Cerebellar nuclear complex (tissue), 1 donor: ENCODE measurements around the gene CELF5.

Experiments
- DNase-seq, 2 experiments: peaks; one replicate each; lab custom pipeline; 2025; lab: John Stamatoyannopoulos, UW

Gene CELF5

DNA sequence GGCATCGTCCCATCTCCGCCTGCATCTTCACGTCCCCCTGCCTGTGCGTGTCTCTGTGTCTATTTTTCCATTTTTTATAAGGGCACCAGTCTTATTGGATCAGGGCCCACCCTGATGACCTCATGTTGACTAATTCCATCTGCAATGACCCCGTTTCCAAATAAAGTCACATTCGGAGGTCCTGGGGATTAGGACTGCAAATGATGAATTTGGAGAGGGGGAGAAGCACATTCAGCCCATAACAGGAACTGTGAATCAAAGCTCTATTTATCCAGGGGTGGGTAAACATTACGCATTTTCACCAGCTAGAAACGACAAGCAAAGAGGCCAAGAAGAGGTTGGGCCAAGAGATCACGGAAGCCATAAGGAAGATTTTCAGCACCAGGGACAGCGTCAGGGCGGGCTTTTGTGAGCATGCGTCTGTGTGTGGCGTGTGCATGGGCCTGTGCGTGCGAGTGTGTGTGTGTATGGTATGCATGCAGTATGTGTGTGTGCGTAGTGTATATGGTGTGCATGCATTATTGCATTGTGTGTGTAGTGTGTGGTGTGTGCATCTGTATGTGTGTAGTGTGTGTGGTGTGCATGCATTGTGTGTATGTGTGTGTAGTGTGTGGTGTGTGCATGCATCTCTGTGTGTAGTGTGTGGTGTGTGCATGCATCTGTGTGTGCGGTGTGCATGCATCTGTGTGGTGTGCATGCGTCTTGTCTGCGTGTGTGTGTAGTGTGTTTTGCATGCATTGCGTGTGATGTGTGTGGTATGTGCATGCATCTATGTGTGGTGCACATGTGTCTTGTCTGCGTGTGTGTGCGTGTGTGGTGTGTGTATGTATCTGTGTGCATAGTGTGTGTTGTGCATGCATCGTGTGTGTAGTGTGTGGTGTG lies 19.6 kb downstream of the CELF5 start:
- DNase-seq, result peak in 1 of 2 experiments; percentile 65

DNA sequence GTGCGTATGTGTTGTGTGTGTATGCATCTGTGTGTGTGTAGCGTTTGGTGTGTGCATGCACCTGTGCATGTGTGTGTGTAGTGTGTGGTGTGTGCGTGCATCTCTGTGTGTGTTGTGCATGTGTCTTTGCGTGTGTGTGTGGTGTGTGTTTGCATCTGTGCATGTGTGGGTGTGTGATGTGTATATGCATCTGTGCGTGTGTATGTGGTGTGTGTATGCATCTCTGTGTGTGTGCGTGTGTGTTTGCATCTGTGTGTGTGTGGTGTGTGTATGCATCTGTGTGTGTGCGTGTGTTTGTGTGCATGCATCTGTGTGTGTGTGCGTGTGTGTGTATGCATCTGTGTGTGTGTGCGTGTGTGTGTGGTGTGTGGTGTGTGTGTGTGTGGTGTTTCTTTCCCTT lies 20.6 kb downstream of the CELF5 start:
- DNase-seq, result no peak

DNA sequence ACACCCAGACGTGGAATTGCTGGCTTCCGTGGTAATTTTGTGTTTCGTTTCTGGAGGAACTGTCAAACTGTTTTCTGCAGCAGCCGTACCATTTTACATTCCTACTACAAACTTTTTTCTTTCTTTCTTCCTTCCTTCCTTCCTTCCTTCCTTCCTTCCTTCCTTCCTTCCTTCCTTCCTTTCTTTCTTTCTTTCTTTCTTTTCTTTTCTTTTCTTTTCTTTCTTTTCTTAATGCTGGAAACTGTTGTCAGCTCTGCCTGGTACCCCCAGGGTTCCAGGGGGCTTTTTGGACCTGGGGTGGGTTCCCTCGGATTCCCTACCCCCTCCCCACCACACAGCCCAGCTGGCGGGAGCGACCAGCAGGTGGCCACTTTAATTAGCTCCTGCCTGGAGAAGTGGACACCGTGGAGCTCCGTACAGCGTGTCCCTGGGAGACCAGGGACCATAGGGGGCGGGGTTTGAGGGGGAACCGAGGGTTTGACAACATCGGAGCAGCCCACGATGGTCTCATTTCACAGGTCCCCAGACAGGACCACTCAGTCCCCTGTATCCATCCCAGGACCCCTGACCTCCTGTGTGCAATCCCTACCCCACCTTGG lies 24.4 kb downstream of the CELF5 start:
- DNase-seq, result no peak

DNA sequence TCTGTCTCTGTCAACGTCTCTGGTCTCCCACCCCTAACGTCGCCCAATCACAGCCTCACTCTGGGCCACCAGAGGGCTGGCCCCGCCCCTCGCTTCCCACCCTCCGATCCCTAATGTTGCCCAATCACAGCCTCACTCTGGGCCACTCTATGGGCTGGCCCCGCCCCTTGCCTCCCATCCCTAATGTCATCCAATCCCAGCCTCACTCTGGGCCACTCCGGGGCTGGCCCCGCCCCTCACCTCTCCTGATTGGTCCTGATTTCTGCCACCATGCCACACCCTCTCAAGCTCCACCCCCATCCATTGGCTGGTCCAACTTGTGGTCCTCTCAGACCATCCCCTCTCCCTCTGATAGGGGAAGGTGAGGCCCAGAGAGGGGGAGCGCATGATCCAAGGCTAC lies 24.9 kb downstream of the CELF5 start:
- no peak for DNase-seq

DNA sequence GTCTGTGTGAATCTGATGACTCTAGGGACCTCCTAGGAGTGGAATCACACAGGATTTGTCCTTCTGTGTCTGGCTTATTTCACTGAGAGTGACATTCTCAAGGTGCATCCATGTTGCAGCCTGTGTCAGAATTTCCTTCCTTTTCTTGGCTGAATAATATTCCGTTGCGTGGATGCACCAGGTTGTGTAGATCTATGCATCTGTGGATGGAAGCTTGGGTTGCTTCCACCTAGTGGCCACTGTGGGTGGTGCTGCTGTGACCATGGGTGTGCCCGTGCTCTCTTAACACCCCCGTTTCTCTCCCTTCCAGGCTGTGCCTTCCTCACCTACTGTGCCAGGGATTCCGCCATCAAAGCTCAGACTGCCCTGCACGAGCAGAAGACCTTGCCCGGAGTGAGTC lies 26.2 kb downstream of the CELF5 start:
- no peak for DNase-seq

DNA sequence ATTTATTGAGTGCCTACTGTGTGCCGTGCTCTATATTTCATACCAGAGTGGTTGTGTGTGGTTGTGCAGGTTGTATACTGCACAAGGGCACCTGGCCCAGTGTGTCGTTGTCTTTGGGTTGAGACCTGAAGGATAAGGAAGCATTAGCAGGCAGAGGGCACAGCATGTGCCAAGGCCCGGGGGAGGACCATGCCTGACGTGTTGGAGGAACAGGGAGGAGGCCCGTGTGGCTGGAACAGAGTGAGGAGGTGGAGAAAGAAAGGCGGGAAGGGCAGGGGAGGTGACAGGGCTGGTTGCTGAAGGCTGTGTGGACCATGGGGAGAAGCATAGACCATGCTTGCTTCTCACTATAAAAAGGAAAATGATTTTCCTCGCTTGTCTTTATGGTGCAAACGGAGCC lies 26.8 kb downstream of the CELF5 start:
- DNase-seq, result no peak

DNA sequence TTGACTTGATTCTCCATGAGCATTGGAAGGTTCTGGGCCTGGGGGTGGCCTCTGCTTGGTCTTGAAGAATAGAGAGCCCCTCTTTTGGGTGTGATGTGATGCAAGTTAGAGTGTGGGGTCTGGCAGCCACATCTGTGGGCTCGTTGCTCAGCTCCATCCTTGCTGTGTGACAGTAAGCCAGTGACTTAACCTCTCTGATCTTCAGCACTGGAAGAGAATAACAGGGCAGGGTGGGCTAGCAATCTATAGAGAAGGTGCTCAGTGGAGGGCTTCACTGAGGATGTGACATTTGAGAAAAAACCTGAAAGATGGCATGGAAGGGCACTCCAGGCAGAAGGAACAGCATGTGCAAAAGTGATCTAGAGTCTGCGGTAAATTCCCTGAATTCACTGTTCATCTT lies 28.2 kb downstream of the CELF5 start:
- DNase-seq, result no peak

DNA sequence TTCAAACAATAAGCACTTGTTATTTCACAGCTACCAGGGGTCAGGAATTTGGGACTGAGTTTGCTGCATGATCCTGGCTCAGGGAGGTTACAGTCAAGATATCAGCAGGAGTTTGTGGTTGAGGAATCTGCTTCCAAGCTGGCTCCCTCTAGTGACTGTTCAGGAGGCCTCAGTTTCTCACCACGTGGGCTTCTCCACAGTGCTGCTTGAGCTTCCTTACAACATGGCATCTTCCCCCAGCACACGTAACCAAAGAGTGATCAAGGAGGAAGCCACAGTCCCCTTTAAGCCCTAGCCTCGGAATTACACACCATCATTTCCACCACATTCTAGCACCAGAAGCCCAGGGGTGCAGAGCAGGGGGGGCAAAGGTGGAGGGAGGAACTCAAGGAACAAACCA lies 28.8 kb downstream of the CELF5 start:
- DNase-seq, result no peak

DNA sequence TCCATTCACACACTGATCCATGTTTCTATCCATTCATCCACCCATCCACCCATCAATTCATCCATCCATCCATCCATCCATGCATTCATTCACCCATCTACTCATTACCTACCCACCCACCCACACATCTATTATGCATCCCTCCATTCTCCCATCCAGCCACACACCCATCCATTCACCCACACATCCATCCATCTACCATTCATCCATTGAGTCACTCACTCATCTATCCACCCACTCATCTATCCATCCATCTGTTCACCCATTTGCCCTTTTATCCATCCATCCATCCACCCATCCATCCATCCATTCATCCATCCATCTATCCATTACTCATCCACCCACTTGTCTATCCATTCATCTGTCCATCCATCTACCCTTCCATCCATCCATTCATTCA lies 30.1 kb downstream of the CELF5 start:
- no peak for DNase-seq

DNA sequence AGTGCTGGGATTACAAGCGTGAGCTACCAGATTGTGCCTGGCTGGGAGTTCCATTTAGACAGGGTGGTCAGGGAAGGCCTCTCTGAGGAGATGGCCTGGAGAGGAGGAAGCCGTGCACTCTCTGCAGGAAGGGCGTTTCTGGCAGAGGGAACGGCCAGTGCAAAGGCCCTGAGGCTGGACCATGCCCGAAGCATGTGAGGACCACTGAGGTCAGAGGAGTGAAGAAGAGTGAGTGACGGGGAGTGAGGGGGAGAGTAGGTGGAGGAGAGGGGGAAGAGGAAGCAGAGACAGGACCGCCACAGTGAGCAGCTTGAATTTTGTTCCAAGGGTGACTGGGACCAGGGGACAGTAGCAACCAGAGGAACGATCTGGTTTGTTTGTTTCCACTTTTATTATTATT lies 32.6 kb downstream of the CELF5 start:
- DNase-seq, result no peak

DNA sequence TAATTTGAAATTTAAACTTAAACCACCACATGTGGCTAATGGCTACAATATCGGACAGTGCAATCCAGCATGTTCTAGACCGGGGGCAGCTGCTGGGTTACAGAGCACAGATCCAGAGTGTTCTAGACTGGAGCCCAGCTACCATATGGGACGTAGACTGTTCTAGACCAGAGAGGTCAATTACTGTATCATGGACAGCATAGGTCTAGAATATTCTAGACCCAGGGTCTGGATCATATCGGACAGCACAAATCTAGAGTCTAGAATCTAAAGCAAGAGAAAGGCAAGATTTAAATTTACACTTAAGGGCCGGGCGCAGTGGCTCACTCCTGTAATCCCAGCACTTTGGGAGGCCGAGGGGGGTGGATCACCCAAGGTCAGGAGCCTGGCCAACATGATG lies 37.9 kb downstream of the CELF5 start:
- DNase-seq, result no peak

DNA sequence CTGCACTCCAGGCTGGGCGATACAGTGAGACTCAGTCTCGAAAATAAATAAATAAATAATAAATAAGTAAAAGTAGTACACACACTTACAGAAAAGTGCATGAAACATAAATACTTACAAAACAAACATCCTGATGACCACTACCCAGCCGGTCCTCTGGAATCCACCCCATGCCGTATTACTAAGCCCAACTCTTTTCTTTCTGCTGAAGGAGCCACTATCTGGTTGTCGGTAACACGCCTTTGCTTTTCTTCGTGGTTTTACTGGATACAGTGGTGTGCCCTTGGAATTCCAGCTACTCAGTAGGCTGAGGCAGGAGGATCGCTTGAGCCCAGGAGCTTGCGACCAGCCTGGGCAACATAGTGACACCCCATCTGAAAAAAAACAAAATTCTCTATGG lies 39.4 kb downstream of the CELF5 start:
- DNase-seq, result no peak

DNA sequence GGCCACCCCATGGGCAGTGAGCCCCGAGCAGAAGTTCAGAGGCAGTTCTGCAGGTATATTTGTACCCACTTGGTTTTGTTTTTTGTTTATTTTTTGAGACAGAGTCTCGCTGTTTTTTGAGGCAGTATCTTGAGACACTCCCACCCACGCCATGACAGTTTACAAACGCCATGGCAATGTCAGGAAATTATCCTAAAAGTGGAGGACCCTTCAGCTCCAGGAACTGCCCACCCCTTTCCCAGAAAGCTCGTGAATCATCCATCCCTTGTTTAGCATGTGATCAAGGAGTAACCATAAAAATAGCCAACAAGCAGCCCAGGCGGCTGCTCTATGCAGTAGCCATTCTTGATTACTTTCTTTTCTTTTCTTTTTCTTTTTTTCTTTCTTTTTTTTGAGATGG lies 41.0 kb downstream of the CELF5 start:
- DNase-seq, result no peak

DNA sequence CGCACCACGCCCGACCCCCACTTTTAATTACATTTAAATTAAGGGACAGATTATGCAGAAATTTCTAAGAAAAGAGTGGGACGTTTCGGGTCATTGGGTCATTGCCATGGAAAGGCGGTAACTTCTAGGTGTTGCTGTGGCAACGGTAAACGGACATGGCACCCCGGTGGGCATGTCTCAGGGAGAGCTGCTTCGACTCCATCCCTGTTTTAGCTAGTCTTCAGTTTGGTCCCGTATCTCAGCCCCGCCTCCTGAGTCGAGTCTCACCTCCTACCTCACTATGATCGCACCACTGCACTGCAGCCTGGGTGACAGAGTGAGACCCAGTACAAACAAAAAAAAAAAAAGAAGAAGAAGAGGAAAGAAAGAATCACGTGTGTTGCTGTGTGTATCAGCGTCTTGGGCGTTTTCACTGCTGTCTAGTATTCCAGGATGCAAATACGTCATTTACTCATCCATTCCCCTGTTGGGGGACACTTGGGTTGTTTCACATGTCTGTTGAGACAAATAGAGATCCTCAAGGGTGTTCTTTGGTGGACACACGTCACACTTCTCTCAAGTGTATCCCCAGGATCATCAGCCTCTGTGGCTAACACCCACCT lies 41.7 kb downstream of the CELF5 start:
- DNase-seq, result no peak

DNA sequence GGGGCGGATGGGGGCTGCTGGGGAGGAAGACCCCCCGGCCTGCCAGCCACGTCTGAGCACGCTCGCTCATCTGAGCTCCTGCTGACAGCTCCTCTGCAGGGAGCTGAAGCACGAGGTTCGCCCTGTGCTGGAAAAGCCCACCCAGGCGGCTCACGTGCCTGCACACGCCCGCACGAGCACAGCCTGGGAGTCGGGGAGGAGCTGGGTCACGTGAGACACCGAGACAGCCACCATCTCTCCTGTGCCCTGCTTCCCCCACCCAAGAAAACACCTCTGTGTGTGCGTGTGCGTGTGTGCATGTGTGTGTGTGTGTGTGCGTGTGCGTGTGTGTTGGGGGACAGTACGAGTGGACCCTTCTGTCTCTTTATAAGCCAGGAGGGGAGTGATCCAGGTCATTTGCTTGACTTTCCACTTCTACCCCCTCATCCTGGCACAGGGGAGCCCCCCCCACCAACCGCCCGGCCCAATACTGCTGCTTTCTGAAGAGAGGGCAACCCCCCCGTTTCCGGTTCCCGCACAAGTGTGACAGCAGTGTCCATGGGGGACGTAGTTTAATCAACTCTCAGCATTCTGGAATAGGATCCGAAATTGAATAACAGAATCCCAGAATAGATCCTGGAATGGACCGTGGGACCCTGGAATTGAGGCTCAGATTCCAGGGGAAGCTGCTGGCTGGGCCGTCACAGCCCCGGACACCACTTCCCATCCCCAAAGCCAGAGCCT lies 42.5 kb downstream of the CELF5 start:
- no peak for DNase-seq

DNA sequence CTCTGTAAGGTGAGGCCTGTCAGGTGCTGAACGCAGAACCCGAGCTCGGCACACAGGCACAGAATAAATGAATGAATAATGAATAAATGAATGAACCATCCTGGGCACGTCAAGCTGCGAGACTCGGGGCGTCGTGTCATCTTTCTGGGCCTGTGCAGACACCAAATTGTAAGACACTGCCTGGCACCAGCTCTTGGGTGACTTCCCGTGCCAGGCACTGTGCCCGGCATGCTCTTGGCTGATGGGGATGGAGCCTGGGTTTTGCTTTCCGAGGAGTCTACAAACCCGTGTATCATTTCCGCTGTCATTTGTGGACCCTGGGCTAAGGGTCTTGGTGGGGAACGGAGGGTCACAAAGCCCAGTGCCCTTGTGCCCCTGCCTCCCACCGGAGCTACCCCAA lies 43.9 kb downstream of the CELF5 start:
- DNase-seq, result peak in 1 of 2 experiments; percentile 51

DNA sequence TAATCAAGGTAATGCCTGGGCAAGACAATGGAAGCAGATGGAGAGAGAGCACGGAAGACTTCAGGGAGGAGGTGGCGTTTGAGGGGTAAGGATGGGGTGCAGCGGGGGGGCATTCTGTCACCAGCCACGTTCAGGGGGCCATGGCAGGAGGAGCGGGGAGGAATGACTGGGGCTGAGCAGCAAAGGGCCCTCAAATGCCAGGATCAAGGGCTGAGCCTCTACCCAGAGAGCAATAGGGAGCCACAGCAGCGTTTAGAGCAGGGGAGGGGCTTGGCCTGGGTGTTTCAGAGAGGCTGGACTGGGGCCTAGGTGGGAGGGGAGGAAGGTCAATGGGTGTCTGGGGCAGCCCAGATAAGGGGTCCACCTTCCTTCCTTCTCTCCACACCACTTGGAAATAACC lies 44.3 kb downstream of the CELF5 start:
- DNase-seq, result no peak

DNA sequence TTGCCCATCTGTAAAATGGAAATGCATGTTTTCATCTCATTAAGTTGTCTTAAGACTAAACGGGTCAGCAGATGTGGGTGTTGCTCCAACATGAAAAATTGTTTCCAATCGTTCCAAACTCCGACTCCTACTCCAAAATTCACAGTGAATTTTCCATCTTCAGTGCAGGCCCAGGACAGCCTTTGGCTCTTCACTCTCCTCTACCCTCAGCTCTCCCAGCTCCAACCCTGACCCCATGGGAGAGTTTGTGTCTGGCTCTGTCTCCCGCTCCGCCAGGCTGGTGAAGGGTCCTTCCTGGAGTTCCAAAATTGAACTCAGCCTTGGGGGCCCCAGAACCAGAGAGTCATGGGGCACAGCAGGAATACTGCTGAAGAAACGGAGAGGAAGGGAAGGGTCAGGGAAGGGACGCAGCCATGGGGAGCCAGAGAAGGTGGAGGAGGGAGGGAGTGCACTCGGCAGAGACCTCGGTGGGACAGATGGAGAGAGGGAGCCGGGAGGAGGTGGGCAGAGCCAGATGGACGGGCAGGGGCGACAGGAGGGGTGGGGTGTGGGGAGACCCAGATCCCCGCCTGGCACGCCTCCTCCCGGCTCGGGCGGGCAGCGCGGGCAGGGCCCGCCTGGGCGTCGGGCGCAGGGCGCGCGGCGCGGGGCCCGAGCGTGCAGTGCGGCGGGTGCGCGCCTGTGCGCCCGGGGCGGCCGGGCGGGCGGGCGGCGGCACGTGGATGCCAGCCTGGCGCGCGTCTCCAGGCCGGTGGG lies 45.6 kb downstream of the CELF5 start:
- DNase-seq, result no peak

DNA sequence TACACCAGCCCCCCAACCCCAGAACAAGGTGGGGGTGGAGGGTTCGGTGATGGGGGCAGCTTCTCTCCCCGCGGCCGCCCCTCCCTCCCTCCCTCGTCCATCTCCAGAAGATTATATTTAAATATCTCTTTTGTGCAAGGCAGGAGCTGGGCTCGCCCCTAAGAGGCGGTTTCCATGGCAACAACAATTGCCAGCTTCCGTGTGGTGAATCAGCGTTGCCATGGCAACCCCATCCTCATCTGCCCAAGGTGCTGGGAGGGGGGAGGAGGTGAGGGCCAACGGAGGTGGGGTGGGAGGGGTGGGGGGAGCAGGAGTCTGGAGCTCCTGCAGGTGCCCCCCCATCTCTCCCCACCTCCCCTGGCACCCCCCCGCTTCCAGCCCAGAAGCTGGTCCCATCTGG lies 46.4 kb downstream of the CELF5 start:
- peak; percentile 51 to 55 for DNase-seq

DNA sequence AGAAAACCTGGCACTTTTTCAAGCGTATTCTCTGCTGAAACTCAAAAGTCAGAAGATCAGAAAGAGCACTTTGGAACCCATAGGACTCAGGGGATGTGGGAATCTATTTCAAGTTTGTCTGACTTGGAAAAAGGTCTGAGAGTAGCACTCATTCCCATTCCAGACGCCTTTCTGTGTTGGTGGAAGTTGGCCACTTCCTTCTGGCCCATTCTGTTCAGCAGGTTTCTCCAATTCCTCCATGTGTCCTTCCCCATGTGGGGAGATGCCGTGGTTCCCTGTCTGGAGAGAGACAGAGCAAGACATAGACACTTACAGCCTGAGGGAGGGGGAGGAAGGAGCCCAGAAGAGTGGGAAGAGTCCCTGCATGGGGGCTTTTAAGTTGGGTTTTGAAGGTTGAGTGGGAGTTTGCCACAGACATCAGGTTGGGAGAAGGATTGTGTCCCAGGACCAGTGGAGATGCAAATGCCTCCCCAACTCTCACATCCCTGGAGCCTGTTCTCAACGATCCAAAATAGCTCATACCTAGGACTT lies 48.0 kb downstream of the CELF5 start:
- DNase-seq, result no peak

DNA sequence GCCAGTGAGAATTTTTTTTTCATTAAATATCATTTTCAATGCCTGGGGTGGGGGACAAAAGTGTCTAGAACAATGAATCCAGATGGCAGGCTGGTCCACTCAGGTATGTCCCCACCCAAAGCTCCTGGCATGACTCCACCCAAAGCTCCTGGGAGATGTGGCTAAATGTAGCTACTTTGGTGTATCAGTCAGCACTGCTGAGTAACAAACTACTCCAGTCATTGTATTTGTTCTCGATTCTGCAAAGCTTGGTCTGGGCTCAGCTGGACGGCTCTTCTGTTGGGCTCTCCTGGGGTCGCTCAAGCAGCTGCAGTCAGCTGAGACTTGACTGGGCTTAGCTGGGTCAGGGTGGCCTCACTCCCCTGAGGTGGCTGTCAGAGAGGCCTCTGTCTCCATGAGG lies 48.5 kb downstream of the CELF5 start:
- DNase-seq, result no peak
